Measurements from ENCODE around the gene BMPER.

BMPER gene

GRCh38 chr7:33905389-33906032 lies at the start of gene BMPER:
Gene BMPER, plus strand, starts transcription at chr7:33905539. Its CDS starts 75 bp downstream, at chr7:33905614.
- DNase-seq = no peak

GRCh38 chr7:33861947-33862346 lies 43.4 kb upstream of the BMPER start:
- no peak for DNase-seq

- DNase-seq = no peak
Observed at GRCh38 chr7:33862946-33863814, 42.2 kb upstream of the BMPER start.

GRCh38 chr7:33868166-33868565 lies 37.2 kb upstream of the BMPER start:
- no peak for DNase-seq

GRCh38 chr7:33869176-33869575 lies 36.2 kb upstream of the BMPER start:
- no peak for DNase-seq

GRCh38 chr7:33870120-33870519 lies 35.2 kb upstream of the BMPER start:
- DNase-seq = no peak

GRCh38 chr7:33872870-33873269 lies 32.5 kb upstream of the BMPER start:
- no peak for DNase-seq

GRCh38 chr7:33873518-33873917 lies 31.8 kb upstream of the BMPER start:
- DNase-seq = no peak

GRCh38 chr7:33873981-33874750 lies 31.2 kb upstream of the BMPER start:
- DNase-seq = no peak

- no peak for DNase-seq
Observed at GRCh38 chr7:33874943-33875342, 30.4 kb upstream of the BMPER start.

- DNase-seq = no peak
Observed at GRCh38 chr7:33876596-33877274, 28.6 kb upstream of the BMPER start.

GRCh38 chr7:33880787-33881186 lies 24.6 kb upstream of the BMPER start:
- no peak for DNase-seq

GRCh38 chr7:33881316-33881715 lies 24.0 kb upstream of the BMPER start:
- DNase-seq = no peak

GRCh38 chr7:33882040-33882837 lies 23.1 kb upstream of the BMPER start:
- DNase-seq = no peak

GRCh38 chr7:33882950-33883670 lies 22.2 kb upstream of the BMPER start:
- no peak for DNase-seq

- DNase-seq = no peak
Observed at GRCh38 chr7:33883671-33883965, 21.7 kb upstream of the BMPER start.

- no peak for DNase-seq
Observed at GRCh38 chr7:33885290-33886148, 19.8 kb upstream of the BMPER start.

GRCh38 chr7:33886149-33886623 lies 19.2 kb upstream of the BMPER start:
- DNase-seq = no peak

- DNase-seq = no peak
Observed at GRCh38 chr7:33887266-33887975, 17.9 kb upstream of the BMPER start.

GRCh38 chr7:33888166-33888565 lies 17.2 kb upstream of the BMPER start:
- DNase-seq = no peak
